ENCODE measurements around the gene ZSWIM9.

DNA sequence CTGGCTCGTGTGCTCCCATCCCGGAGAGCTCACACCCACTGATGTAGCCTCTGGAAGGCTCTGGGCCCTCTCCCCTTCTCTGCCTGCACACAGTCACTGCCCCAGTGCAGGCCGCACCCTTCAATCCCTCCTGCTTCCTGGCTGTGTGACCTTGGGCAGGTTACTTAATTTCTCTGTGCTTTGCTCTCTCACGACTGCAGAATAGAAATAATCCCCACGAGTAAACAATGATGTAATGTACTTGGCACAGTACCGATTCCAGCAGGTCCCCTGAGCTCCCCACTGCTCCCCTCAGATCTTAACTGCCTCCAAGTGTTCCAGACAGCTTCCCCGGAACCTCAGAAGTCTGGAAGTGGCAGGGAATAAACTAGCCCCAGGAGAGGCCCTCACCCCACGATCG lies 16.5 kb upstream of the ZSWIM9 start:
- TF ChIP-seq, protein P1, sequence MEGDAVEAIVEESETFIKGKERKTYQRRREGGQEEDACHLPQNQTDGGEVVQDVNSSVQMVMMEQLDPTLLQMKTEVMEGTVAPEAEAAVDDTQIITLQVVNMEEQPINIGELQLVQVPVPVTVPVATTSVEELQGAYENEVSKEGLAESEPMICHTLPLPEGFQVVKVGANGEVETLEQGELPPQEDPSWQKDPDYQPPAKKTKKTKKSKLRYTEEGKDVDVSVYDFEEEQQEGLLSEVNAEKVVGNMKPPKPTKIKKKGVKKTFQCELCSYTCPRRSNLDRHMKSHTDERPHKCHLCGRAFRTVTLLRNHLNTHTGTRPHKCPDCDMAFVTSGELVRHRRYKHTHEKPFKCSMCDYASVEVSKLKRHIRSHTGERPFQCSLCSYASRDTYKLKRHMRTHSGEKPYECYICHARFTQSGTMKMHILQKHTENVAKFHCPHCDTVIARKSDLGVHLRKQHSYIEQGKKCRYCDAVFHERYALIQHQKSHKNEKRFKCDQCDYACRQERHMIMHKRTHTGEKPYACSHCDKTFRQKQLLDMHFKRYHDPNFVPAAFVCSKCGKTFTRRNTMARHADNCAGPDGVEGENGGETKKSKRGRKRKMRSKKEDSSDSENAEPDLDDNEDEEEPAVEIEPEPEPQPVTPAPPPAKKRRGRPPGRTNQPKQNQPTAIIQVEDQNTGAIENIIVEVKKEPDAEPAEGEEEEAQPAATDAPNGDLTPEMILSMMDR (IDR thresholded peaks at IDR 0.05; ENCODE audit: poor library complexity, severe bottlenecking), result no peak
- TF ChIP-seq POLR2AphosphoS5 (IDR thresholded peaks at IDR 0.05) (no peak), EP300 (conservative IDR thresholded peaks at IDR 0.05; ENCODE audit: poor library complexity, severe bottlenecking) (no peak), TAF1 (IDR thresholded peaks at IDR 0.05; ENCODE audit: low read depth) (no peak), MXI1 (conservative IDR thresholded peaks at IDR 0.05; ENCODE audit: poor library complexity, severe bottlenecking) (no peak), EZH2 (IDR thresholded peaks at IDR 0.05; ENCODE audit: borderline replicate concordance, insufficient read depth, low read length, poor library complexity, severe bottlenecking) (no peak), RAD21 (conservative IDR thresholded peaks at IDR 0.05) (no peak)
- TF ChIP-seq, protein P2, sequence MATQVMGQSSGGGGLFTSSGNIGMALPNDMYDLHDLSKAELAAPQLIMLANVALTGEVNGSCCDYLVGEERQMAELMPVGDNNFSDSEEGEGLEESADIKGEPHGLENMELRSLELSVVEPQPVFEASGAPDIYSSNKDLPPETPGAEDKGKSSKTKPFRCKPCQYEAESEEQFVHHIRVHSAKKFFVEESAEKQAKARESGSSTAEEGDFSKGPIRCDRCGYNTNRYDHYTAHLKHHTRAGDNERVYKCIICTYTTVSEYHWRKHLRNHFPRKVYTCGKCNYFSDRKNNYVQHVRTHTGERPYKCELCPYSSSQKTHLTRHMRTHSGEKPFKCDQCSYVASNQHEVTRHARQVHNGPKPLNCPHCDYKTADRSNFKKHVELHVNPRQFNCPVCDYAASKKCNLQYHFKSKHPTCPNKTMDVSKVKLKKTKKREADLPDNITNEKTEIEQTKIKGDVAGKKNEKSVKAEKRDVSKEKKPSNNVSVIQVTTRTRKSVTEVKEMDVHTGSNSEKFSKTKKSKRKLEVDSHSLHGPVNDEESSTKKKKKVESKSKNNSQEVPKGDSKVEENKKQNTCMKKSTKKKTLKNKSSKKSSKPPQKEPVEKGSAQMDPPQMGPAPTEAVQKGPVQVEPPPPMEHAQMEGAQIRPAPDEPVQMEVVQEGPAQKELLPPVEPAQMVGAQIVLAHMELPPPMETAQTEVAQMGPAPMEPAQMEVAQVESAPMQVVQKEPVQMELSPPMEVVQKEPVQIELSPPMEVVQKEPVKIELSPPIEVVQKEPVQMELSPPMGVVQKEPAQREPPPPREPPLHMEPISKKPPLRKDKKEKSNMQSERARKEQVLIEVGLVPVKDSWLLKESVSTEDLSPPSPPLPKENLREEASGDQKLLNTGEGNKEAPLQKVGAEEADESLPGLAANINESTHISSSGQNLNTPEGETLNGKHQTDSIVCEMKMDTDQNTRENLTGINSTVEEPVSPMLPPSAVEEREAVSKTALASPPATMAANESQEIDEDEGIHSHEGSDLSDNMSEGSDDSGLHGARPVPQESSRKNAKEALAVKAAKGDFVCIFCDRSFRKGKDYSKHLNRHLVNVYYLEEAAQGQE (IDR thresholded peaks at IDR 0.05; ENCODE audit: borderline replicate concordance), result no peak
